HG03558 (cell line): Measurements from ENCODE around the gene FAM234A.

Experiments
- ATAC-seq: cut with Tn5 transposase; IDR thresholded peaks from one replicate; pipeline ENCODE4 v1.9.1; 2021; ENCODE audit warnings: moderate number of reproducible peaks; ENCODE audit not compliant: unreplicated experiment; ENCODE audit errors: extremely low read depth

The FAM234A gene

GRCh38 chr16:280005-280460, 45.4 kb downstream of the FAM234A start:
- ATAC-seq = no peak

GRCh38 chr16:280552-280951, 45.9 kb downstream of the FAM234A start, which contains the start of gene ARHGDIG:
Gene ARHGDIG (plus strand): TSS chr16:280591. CDS start chr16:280681, 90 bp downstream.
- no peak for ATAC-seq

- no peak for ATAC-seq
Observed at GRCh38 chr16:280991-281659, 46.5 kb downstream of the FAM234A start.

- no peak for ATAC-seq
Observed at GRCh38 chr16:281660-282255, 47.1 kb downstream of the FAM234A start.

- ATAC-seq = no peak
Observed at GRCh38 chr16:282491-282890, 47.9 kb downstream of the FAM234A start.

- ATAC-seq = no peak
Observed at GRCh38 chr16:283033-283805, 48.6 kb downstream of the FAM234A start, which contains the start of gene PDIA2. Gene PDIA2 (plus strand): TSS chr16:283164. CDS start chr16:283170, 6 bp downstream.

GRCh38 chr16:284204-285120, 49.8 kb downstream of the FAM234A start:
- no peak for ATAC-seq

GRCh38 chr16:285146-286055, 50.8 kb downstream of the FAM234A start:
- no peak for ATAC-seq

- ATAC-seq = no peak
Observed at GRCh38 chr16:286491-287297, 52.1 kb downstream of the FAM234A start.

- no peak for ATAC-seq
Observed at GRCh38 chr16:287298-287811, 52.7 kb downstream of the FAM234A start.

- ATAC-seq = no peak
Observed at GRCh38 chr16:287981-288920, 53.6 kb downstream of the FAM234A start.

GRCh38 chr16:289395-289997, 54.9 kb downstream of the FAM234A start:
- ATAC-seq = no peak

- ATAC-seq = no peak
Observed at GRCh38 chr16:290015-290680, 55.5 kb downstream of the FAM234A start.

- no peak for ATAC-seq
Observed at GRCh38 chr16:290681-291405, 56.2 kb downstream of the FAM234A start.

- no peak for ATAC-seq
Observed at GRCh38 chr16:291539-291938, 56.9 kb downstream of the FAM234A start.
